ENCODE measurements around the gene CPXM2.

CPXM2 gene

DNA sequence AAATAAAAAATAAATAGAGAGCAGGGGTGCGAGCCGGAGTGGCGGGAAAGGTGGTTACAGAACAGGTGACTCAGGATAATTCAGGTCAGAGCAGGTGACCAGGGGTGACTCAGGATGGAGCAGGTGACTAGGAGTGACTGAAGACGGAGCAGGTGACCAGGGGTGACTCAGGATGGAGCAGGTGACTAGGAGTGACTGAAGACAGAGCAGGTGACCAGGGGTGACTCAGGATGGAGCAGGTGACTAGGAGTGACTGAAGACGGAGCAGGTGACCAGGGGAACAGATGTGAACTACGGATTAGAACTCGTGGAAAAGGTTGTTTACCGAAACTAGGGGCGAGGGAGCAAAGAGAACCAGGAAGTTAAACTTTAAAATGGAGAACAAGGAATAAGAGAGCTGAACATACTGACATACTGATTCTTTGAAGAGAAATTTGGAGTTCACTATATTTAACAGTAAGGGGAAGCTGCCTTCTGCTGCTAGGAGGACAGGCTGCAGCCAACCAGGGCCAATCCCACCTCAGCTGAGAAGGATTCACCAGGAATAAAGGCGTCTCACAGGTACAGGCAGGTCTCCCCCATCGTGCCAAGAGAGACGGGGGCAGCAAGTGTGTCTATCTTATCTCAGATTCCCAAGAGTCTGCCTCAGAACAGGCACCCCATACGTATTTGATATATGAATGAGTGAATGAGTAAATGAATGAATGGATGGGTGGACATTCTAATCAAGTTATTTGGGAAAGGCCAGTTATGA lies 101.3 kb downstream of the CPXM2 start:
- DNase-seq (ENCODE audit: low read depth in 2 of 2) = no peak
- TF ChIP-seq, protein P1, sequence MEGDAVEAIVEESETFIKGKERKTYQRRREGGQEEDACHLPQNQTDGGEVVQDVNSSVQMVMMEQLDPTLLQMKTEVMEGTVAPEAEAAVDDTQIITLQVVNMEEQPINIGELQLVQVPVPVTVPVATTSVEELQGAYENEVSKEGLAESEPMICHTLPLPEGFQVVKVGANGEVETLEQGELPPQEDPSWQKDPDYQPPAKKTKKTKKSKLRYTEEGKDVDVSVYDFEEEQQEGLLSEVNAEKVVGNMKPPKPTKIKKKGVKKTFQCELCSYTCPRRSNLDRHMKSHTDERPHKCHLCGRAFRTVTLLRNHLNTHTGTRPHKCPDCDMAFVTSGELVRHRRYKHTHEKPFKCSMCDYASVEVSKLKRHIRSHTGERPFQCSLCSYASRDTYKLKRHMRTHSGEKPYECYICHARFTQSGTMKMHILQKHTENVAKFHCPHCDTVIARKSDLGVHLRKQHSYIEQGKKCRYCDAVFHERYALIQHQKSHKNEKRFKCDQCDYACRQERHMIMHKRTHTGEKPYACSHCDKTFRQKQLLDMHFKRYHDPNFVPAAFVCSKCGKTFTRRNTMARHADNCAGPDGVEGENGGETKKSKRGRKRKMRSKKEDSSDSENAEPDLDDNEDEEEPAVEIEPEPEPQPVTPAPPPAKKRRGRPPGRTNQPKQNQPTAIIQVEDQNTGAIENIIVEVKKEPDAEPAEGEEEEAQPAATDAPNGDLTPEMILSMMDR (IDR thresholded peaks at IDR 0.05; ENCODE audit: low read depth, low read length) = no peak

DNA sequence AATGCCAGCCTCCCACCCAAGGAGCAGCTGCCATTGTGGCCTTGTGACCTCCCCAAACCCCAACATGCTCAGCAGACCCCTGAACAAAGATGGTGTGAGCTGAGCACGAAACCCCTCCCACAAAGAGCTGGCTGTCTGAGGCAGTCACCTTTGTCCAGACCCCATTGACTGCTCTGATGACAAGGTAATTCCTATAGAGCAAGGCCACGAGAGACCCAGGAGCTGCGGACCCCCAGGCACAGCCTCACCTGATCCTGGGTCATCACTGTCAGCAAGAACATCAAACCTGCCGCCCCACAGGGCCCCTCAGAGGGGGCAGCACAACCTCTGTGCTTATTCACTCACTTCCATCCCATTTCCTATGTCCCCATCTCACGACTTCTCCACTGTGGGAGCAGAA lies 102.6 kb downstream of the CPXM2 start:
- TF ChIP-seq, protein P1 (IDR thresholded peaks at IDR 0.05; ENCODE audit: low read depth, low read length) = no peak

More for the DNA sequence above, 101.3 kb downstream of the CPXM2 start:
- no peak overlapping the region for H3K4me3 ChIP-seq (replicated peaks in 1 of 2; ENCODE audit: low read depth in 2 of 2, low read length in 2 of 2)

GRCh38 chr10:123787566-123787965 lies 104.0 kb downstream of the CPXM2 start:
- TF ChIP-seq, protein P1 (IDR thresholded peaks at IDR 0.05; ENCODE audit: low read depth, low read length) = no peak
- H3K4me3 ChIP-seq (replicated peaks in 1 of 2; ENCODE audit: low read depth in 2 of 2, low read length in 2 of 2) = no peak overlapping the region
- no peak for DNase-seq (ENCODE audit: low read depth in 2 of 2)

More for the DNA sequence above, 102.6 kb downstream of the CPXM2 start:
- H3K4me3 ChIP-seq (replicated peaks in 1 of 2; ENCODE audit: low read depth in 2 of 2, low read length in 2 of 2) = no peak overlapping the region
- DNase-seq (ENCODE audit: low read depth in 2 of 2) = no peak

GRCh38 chr10:123786896-123787295 lies 104.7 kb downstream of the CPXM2 start:
- TF ChIP-seq, protein P1 (IDR thresholded peaks at IDR 0.05; ENCODE audit: low read depth, low read length) = no peak
- DNase-seq (ENCODE audit: low read depth in 2 of 2) = no peak
- H3K4me3 ChIP-seq (replicated peaks in 1 of 2; ENCODE audit: low read depth in 2 of 2, low read length in 2 of 2) = no peak overlapping the region

DNA sequence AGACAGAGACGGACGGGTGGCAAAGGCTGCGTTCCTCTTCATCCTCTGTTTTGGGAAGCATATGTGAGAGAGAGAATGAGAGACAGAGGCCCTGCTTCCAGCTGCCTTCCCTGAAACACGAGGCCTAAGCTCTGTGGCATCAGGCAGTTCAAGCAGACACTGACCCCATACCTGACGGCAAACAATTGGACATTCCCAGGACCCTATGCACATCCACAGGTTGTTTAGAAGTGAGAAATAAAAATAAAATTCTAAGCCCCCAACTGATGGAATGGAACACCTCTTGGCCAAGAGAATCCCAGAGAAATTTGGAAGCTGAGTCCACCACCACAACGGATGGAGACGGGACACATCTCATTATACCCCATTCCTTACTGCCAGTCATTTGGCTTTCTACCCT lies 105.3 kb downstream of the CPXM2 start:
- no peak for DNase-seq (ENCODE audit: low read depth in 2 of 2)
- TF ChIP-seq, protein P1 (IDR thresholded peaks at IDR 0.05; ENCODE audit: low read depth, low read length) = no peak
- H3K4me3 ChIP-seq (replicated peaks in 1 of 2; ENCODE audit: low read depth in 2 of 2, low read length in 2 of 2) = no peak overlapping the region

GRCh38 chr10:123784646-123785045 lies 107.0 kb downstream of the CPXM2 start:
- no peak for DNase-seq (ENCODE audit: low read depth in 2 of 2)
- H3K4me3 ChIP-seq (replicated peaks in 1 of 2; ENCODE audit: low read depth in 2 of 2, low read length in 2 of 2) = no peak overlapping the region
- TF ChIP-seq, protein P1 (IDR thresholded peaks at IDR 0.05; ENCODE audit: low read depth, low read length) = no peak

All from cardiac fibroblast (primary cell).